Naive B cell (primary cell): ENCODE data around the gene NXPH4. TPM values are rescaled to one million over a fixed set of nuclear protein-coding genes. Genes with fewer than 3 reads are reported as not detected.
A peak's percentile ranks its signal among the peaks of the same experiment; 100 is the strongest.

Experiments
- ATAC-seq, 2 donors: fragments of 150-1000 bp; cut with Tn5 transposase; 2 replicates each; pipeline ENCODE4 v1.10.0; 2021; ENCODE audit warnings: low read depth in 2 of 2, mild to moderate bottlenecking in 2 of 2, moderate library complexity in 2 of 2
- DNase-seq: peaks from one replicate; pipeline ENCODE4 v3.0.0; 2022
- H3K27ac Mint-ChIP-seq, 6 donors: one replicate each; pipeline ENCODE4 v1.8.0; 2020 to 2022; ENCODE audit warnings: mild to moderate bottlenecking in 6 of 6, mixed read lengths in 6 of 6, moderate library complexity in 5 of 6, inconsistent platforms in 2 of 6
- H3K27me3 Mint-ChIP-seq, 3 donors: one replicate each; pipeline ENCODE4 v1.8.0; 2021 to 2022; ENCODE audit warnings: mixed read lengths in 3 of 3, mild to moderate bottlenecking in 1 of 3
- H3K36me3 Mint-ChIP-seq, 2 donors: one replicate each; pipeline ENCODE4 v1.8.0; 2020 to 2022; ENCODE audit warnings: mixed read lengths in 2 of 2, inconsistent platforms in 1 of 2, mild to moderate bottlenecking in 1 of 2
- H3K4me1 Mint-ChIP-seq, 3 donors: one replicate each; pipeline ENCODE4 v1.8.0; 2020 to 2022; ENCODE audit warnings: mixed read lengths in 3 of 3, inconsistent platforms in 1 of 3, mild to moderate bottlenecking in 1 of 3, moderate library complexity in 1 of 3
- H3K4me3 Mint-ChIP-seq, 8 donors: one replicate each; pipeline ENCODE4 v1.8.0; 2020 to 2022; ENCODE audit warnings: mild to moderate bottlenecking in 8 of 8, mixed read lengths in 8 of 8, moderate library complexity in 8 of 8, inconsistent platforms in 2 of 8
- H3K9me3 Mint-ChIP-seq, 7 donors: one replicate each; pipeline ENCODE4 v1.8.0; 2020 to 2022; ENCODE audit warnings: mixed read lengths in 7 of 7, mild to moderate bottlenecking in 5 of 7, inconsistent platforms in 2 of 7, moderate library complexity in 1 of 7
- polyA plus RNA-seq, 6 donors: library from polyadenylated mRNA; unstranded; fragments of 300-500 nt; fragmentation: Illumina TruSeq; gene quantifications; one replicate each; pipeline ENCODE4 v1.2.3, GENCODE V29; 2021; ENCODE audit warnings: low read depth in 6 of 6

NXPH4 gene
- polyA plus RNA-seq, 6 donors from 2014 or later = 1.2 to 4.9 (median 2.8) TPM

DNA sequence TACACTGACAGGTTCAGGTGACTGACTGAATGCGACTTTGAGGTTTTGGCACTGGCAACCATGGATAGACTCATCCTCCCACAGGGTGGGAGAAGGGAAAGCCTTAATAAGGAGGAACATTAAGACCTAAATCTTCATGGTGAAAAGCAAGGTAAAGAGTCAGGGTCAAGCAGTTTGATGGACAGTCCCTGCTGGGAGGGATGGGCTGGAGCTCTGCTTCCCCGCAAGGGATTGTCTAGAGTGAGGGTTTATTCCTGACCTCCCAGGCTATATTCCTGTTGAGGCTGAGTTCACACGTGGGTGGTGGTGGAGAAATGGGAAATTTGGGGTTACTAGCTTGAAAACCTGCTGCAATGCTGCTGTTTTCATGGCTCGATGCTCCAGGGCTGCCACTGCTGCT lies 43.8 kb downstream of the NXPH4 start:
- Mint-ChIP-seq H3K36me3 (peaks cover 7 to 21% of the 10 kb centered on the region in 2 donors), H3K27ac (no peak overlapping the region), H3K4me1 (peaks cover 4 to 6% (median 6%) of the 10 kb centered on the region in 3 donors), H3K27me3 (no peaks in the 10 kb centered on the region), H3K9me3 (no peaks in the 10 kb centered on the region), H3K4me3 (no peak overlapping the region)
- no peak for ATAC-seq
- no peak for DNase-seq

DNA sequence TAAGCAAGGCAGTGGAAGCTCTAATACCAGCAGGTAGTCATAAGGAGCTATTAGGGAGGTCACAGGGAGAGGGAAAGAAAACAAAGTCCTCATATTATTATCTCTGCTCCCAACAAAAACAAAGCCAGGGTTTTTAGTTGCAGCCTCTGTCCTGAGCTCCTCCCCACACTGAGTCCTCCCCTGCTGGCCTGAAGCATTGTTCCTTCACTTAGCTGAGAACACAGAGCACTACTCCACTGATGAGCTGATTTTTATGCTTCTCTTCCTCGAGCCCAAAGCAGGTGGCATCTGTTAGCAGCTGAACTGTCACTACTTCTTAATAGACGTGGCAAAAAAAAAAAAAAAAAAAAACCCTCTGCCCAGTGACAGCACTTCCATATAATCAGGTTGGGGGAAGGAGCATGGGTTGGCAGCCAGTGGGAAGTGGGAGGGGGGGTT lies 44.9 kb downstream of the NXPH4 start:
- no peaks in the 10 kb centered on the region for H3K9me3 Mint-ChIP-seq
- H3K27ac Mint-ChIP-seq = peak overlapping the region in 1 of 6 donors; percentile 40
- H3K4me3 Mint-ChIP-seq = no peak overlapping the region
- H3K27me3 Mint-ChIP-seq = no peaks in the 10 kb centered on the region
- no peak for DNase-seq
- peaks cover 4 to 6% (median 6%) of the 10 kb centered on the region in 3 donors for H3K4me1 Mint-ChIP-seq
- H3K36me3 Mint-ChIP-seq = peaks cover 0 to 15% of the 10 kb centered on the region in 2 donors
- no peak for ATAC-seq

DNA sequence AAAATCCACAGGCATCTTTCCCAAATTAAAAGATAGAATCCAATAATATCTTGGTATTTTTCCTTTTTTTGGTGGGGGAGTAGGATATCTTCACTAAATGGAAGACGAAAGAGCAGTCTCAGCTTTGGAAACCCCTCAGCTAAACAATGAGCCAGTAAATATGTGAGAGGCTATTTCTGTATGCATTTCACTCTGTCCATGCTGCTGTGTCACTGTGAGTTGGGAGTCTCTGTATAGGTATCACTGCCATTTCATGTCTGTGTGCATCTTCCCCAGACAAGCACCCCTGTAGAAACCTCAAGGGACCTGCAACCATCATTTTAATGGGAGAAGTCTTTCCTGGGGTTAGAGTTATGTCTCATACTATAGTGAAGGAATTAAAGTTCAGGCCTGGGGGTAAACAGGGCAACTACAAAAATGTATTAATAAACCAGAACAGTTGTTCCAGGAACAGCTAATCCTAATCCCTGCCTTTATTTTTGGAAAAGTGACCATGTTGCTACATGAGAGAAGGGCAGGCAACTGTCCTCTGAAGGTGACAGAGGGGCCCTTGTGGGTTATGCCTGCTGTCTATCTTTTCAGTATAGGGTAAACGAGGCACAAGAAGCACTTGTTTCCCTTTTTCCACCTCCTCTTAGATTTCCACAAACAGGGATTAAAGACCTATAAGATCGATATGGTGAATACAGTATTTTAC lies 45.7 kb downstream of the NXPH4 start:
- no peak overlapping the region for H3K4me3 Mint-ChIP-seq
- H3K27ac Mint-ChIP-seq = no peak overlapping the region
- DNase-seq (no peak), ATAC-seq (no peak)
- peaks cover 4 to 6% (median 6%) of the 10 kb centered on the region in 3 donors for H3K4me1 Mint-ChIP-seq
- no peaks in the 10 kb centered on the region for H3K27me3 Mint-ChIP-seq
- no peaks in the 10 kb centered on the region for H3K9me3 Mint-ChIP-seq
- peaks cover 7 to 16% of the 10 kb centered on the region in 2 donors for H3K36me3 Mint-ChIP-seq

DNA sequence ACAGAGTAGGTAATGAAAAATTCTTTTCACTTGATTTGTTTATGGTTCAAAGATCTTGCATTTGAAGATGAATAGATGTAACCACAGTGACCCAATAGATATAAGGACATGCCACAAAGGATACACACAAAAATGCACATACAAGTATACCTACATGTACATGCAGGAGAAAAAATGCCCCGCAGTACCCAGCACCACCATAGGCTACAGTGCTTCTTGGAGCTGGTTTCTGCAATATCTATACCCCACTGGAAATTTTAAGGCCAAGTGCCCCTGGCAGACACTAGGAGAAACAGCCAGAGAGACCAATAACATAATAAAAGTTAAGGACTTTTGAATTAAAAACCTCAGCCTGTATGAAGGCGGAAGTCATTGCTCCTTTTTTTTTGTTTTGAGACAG lies 46.5 kb downstream of the NXPH4 start:
- peak overlapping the region in 1 of 6 donors; percentile 68 for H3K27ac Mint-ChIP-seq
- peaks cover 4 to 6% (median 6%) of the 10 kb centered on the region in 3 donors for H3K4me1 Mint-ChIP-seq
- no peak for ATAC-seq
- no peaks in the 10 kb centered on the region for H3K27me3 Mint-ChIP-seq
- H3K36me3 Mint-ChIP-seq = peaks cover 9 to 16% of the 10 kb centered on the region in 2 donors
- H3K4me3 Mint-ChIP-seq = no peak overlapping the region
- DNase-seq = no peak
- no peaks in the 10 kb centered on the region for H3K9me3 Mint-ChIP-seq

DNA sequence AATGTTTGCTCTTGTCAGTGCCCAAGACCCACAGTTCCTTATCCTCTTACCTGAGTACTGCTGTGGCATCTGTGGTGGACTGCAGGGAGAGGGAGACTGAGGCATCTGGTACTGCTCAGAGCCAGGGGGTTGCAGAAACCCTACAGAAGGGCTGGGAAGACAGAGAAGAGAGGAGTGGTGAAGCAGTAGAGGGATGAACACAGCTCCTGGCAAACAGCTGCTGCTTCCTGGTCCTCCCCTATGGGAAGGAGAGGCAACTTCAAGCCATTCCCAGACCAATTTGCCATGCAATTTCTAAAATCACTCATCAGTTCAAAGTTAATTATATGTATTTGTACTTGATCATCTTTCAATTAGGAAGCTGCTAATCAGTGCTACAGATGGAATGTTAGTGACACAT lies 50.1 kb downstream of the NXPH4 start:
- peaks cover 23 to 35% of the 10 kb centered on the region in 2 donors for H3K36me3 Mint-ChIP-seq
- peaks cover 4 to 6% (median 6%) of the 10 kb centered on the region in 3 donors for H3K4me1 Mint-ChIP-seq
- H3K27ac Mint-ChIP-seq = peak overlapping the region in 4 of 6 donors; percentile 10 to 89 (median 18)
- H3K9me3 Mint-ChIP-seq = no peaks in the 10 kb centered on the region
- ATAC-seq = no peak
- no peak for DNase-seq
- no peaks in the 10 kb centered on the region for H3K27me3 Mint-ChIP-seq
- H3K4me3 Mint-ChIP-seq = no peak overlapping the region

DNA sequence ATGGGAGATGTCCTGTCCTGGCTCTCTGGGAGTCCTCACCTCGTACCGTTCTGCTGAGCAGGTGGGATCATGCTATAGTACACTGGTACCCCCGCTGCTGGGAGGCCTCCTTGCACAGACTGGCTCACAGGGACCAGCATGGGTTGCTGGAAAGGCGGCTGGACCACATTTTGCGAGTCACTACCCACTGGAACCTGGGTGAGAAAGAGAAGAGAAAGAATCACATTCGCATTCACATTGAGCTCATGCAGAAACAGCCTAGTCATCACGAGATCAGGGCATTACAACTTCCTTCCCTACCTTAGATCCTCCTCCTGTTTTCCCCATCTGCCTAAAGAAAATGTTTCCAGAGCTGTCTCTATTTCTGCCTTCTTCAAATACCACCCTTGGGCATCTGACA lies 51.7 kb downstream of the NXPH4 start:
- Mint-ChIP-seq H3K4me3 (no peak overlapping the region), H3K36me3 (peaks cover 23 to 44% of the 10 kb centered on the region in 2 donors), H3K27ac (peak overlapping the region in 2 of 6 donors; percentile 28 to 43), H3K4me1 (peaks cover 4 to 6% (median 6%) of the 10 kb centered on the region in 3 donors), H3K9me3 (no peaks in the 10 kb centered on the region), H3K27me3 (no peaks in the 10 kb centered on the region)
- ATAC-seq (no peak), DNase-seq (no peak)

DNA sequence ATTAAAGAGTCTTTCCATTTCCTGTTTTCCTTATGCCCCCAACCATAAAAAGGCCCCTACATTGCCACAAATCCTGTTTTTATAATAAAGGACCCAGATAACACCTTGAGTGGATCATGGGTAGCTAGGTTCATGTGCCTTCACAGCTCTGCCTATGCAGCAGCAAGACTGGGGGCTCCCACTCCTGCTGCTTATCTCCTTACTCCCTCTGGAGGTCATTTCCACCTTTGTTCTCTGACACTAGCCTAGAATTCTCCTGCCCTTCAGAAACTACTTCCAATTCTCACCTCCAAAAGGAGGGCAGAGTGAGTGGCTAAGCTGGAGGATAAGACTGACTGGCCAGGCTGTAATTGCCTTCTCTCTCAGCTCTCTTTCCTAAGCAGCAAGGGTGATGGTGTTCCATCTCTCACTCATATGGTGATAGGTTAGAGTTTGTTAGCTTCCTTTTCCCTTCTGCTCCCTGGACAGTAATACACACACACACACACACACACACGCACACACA lies 54.4 kb downstream of the NXPH4 start:
- DNase-seq (no peak), ATAC-seq (no peak)
- Mint-ChIP-seq H3K36me3 (peaks cover 20 to 44% of the 10 kb centered on the region in 2 donors), H3K27ac (peak overlapping the region in 4 of 6 donors; percentile 35 to 79 (median 50)), H3K9me3 (no peaks in the 10 kb centered on the region), H3K4me3 (no peak overlapping the region), H3K4me1 (peaks cover 0 to 5% (median 0%) of the 10 kb centered on the region in 3 donors), H3K27me3 (no peaks in the 10 kb centered on the region)

DNA sequence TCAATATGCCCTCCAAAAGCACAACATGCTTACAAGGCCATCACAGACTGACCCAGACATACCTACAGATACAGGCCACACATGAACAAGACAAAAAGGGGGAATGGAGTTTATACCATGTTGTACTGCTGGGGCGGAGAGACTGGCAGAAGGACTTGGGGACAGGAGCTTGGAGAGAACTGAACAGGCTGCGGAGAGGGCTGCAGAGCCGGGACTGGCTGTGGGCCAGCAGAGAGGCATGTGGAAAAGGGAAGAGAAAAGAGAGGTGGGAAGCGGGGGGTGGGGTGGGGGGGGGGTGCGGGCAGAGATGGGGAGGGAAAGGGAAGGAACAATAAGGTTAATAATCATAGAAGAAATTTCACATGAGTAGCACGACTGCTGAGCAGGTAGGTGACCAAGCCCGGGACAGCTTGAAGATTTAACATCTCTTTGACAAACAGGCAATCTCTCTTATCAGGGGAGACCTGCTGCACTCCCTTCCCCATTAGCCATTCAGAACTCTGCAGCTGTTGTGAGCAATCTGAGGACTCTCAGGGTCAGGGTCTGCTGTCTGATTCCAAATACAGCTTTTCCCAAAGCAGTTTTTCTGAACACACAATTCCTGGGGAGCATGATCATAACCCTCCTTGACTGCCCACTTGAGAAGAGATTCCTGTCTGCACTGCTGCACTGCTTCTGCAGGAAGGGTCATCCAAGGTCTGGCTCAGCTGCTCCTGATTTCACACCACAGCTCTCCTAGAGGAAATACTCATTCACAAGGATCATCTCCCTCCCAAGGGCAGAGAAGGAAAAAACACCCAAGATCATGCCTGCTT lies 56.0 kb downstream of the NXPH4 start:
- no peak overlapping the region for H3K4me3 Mint-ChIP-seq
- H3K4me1 Mint-ChIP-seq = peaks cover 0 to 5% (median 0%) of the 10 kb centered on the region in 3 donors
- ATAC-seq (no peak), DNase-seq (no peak)
- H3K27ac Mint-ChIP-seq = no peak overlapping the region
- H3K36me3 Mint-ChIP-seq = peaks cover 16 to 38% of the 10 kb centered on the region in 2 donors
- no peaks in the 10 kb centered on the region for H3K9me3 Mint-ChIP-seq
- H3K27me3 Mint-ChIP-seq = no peaks in the 10 kb centered on the region

DNA sequence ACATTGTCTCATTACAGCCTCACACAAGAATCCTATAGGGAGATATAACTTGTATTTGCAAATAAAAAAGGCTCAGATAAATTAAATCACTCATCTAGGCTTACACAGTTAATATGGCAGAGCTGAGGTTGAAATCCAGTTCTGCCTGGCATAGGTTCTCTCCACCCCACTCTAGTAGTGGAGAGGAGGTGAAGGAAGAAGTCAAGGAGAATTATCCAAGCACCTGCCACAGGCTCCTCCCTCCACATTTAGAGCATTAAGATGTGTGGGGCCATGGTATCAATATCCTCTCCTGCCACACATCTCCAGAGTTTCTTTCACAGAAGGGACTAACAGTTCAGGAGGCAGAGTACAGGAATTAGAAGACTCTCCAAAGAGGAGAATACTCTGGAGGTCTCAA lies 56.9 kb downstream of the NXPH4 start:
- no peak for DNase-seq
- H3K36me3 Mint-ChIP-seq = peaks cover 25 to 43% of the 10 kb centered on the region in 2 donors
- H3K27me3 Mint-ChIP-seq = no peaks in the 10 kb centered on the region
- H3K4me1 Mint-ChIP-seq = peaks cover 0 to 5% (median 3%) of the 10 kb centered on the region in 3 donors
- ATAC-seq = no peak
- H3K27ac Mint-ChIP-seq = no peak overlapping the region
- no peak overlapping the region for H3K4me3 Mint-ChIP-seq
- no peaks in the 10 kb centered on the region for H3K9me3 Mint-ChIP-seq

Other genes starting within 250 kb of the NXPH4 start
- 1 to 10 TPM; 2.0 to 4.8 (median 2.6) TPM for gene ZBTB39, start 210.2 kb upstream of the NXPH4 start, polyA plus RNA-seq
- gene TAC3, start 200.3 kb upstream of the NXPH4 start, polyA plus RNA-seq = not detected
- not detected for gene MYO1A, start 166.7 kb upstream of the NXPH4 start, polyA plus RNA-seq
- gene NEMP1, start 138.0 kb upstream of the NXPH4 start, polyA plus RNA-seq = 1 to 10 TPM; 3.9 to 7.1 (median 5.9) TPM
- gene NAB2, start 127.7 kb upstream of the NXPH4 start, polyA plus RNA-seq = 1 to 10 TPM in 5 of 6 donors, under 1 TPM in 1; 0.54 to 2.6 (median 1.6) TPM
- 100 to 1,000 TPM in 5 of 6 donors, 10 to 100 TPM in 1; 88.2 to 172 (median 159) TPM for gene STAT6, start 105.4 kb upstream of the NXPH4 start, polyA plus RNA-seq
- under 1 TPM in 3 of 6 donors, not detected in 3; 0.04 to 0.55 (median 0.09) TPM for gene LRP1, start 88.3 kb upstream of the NXPH4 start, polyA plus RNA-seq
- gene LRP1-AS, start 69.2 kb upstream of the NXPH4 start, polyA plus RNA-seq = not detected
- gene SHMT2, start 12.9 kb downstream of the NXPH4 start, polyA plus RNA-seq = 100 to 1,000 TPM; 160 to 183 (median 173) TPM
- gene STAC3, start 34.4 kb downstream of the NXPH4 start, polyA plus RNA-seq = under 1 TPM in 4 of 6 donors, not detected in 2; 0.32 to 0.43 (median 0.38) TPM
- gene R3HDM2, start 214.2 kb downstream of the NXPH4 start, polyA plus RNA-seq = 10 to 100 TPM in 3 of 6 donors, 1 to 10 TPM in 3; 2.9 to 20.4 (median 10.2) TPM
- not detected for gene INHBC, start 218.0 kb downstream of the NXPH4 start, polyA plus RNA-seq
- under 1 TPM in 1 of 6 donors, not detected in 5; 0.44 TPM for gene INHBE, start 238.5 kb downstream of the NXPH4 start, polyA plus RNA-seq
- gene GLI1, start 243.0 kb downstream of the NXPH4 start, polyA plus RNA-seq = 1 to 10 TPM in 4 of 6 donors, under 1 TPM in 2; 0.27 to 2.4 (median 1.1) TPM